NK-92 (cell line): ENCODE data around the gene TRPM2.

ENCODE experiments used
- DNase-seq: peaks from one replicate; lab custom pipeline; 2025; ENCODE audit not compliant: unreplicated experiment; lab: John Stamatoyannopoulos, UW

TRPM2 gene

DNA sequence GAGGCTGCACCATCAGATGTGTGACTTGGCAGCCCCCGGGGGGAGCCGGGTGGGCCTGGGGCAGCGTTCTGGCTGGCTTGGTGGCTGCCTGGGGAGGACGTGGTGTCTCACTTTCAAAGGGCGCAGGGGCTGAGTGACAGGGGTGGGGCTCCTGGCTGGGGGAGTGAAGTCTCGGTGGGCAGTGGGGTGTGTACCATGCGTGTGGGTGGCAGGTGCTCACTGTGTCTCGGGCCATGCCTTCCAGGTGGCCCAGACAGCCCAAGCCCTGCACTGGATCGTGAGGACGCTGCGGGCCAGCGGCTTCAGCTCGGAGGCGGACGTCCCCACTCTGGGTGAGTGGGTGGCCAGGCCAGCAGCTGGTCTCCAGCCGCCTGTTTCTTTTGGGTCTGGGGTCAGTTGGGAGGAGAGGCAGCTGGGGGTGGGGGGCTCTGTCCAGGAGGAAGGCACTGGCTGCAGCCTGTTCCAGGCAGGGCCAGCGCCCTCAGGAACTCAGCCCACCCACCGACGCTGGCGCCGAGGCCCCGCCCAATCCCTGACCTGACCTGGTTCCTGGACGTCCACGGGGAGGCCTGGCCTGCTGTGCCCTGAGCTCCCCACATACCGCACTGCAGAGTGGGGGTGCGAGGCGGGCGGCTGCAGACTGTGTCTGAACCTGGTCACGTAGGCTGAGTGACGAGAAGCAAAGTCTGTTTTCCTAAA lies 71.3 kb downstream of the TRPM2 start:
- no peak for DNase-seq

DNA sequence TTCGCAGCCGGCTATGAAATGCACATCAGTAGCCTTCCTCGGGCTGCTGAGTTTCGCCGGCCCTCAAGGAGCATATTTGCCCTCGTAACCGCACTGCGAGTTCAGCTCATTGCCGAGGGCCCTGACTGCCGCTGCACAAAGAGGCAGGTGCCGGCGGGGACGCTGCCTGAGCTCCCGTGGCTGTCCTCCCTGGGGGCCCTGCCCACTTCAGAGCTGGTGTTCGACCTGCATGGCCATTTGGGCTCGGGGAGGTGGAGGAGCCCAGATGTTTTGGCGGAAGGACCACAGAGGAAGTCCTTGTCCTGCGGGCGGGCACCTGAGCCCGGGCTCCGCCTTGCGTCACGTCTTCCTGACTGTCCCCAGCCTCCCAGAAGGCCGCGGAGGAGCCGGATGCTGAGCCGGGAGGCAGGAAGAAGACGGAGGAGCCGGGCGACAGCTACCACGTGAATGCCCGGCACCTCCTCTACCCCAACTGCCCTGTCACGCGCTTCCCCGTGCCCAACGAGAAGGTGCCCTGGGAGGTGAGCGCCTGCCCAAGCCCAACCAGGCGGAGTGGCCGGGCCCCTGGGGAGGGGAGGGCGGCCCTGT lies 72.0 kb downstream of the TRPM2 start:
- DNase-seq = no peak

GRCh38 chr21:44425895-44426662 lies 72.7 kb downstream of the TRPM2 start:
- no peak for DNase-seq

- DNase-seq = no peak
Observed at GRCh38 chr21:44426663-44427191, 73.3 kb downstream of the TRPM2 start.

DNA sequence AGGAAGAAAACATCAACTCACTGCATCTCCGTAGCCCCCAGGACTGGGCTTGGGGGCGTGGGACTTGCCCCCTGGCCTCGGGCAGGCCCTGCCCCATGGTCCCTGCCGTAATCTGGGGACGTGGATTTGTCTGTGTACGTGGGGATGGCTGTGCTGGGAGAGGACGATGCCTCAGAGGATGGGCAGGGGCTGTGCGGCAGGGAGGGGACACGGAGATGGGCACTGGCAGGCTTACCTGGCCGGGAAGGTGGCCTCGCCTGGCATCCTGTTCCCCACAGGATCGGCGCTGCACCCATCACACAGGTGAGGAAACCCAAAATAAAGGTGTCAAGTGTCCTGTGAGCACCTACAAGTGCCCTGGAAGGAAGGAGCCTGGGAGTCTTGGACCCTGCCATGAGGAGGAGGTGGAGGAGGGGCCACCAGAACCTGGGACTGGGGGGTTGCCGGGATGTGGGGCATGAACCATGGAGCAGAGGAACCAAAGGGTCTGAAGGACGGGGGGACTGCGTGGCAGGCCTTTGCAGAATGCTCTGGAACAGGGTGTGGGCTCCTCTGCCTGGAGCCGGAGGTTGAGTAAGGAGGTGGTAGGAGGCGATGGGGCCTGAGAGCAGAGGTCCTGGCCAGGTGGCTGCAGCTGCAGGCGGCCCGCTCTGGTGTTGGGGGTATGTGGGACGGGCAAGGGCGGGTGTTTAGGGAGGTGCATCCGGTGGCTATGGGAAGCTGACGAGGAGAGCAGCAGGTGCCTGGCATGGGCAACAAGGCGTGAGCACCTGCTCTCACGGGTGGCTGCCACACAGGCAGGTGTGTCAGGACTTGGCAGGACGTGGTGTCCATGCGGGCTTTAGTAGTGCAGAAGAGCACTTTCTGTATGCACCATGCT lies 74.1 kb downstream of the TRPM2 start:
- no peak for DNase-seq

DNA sequence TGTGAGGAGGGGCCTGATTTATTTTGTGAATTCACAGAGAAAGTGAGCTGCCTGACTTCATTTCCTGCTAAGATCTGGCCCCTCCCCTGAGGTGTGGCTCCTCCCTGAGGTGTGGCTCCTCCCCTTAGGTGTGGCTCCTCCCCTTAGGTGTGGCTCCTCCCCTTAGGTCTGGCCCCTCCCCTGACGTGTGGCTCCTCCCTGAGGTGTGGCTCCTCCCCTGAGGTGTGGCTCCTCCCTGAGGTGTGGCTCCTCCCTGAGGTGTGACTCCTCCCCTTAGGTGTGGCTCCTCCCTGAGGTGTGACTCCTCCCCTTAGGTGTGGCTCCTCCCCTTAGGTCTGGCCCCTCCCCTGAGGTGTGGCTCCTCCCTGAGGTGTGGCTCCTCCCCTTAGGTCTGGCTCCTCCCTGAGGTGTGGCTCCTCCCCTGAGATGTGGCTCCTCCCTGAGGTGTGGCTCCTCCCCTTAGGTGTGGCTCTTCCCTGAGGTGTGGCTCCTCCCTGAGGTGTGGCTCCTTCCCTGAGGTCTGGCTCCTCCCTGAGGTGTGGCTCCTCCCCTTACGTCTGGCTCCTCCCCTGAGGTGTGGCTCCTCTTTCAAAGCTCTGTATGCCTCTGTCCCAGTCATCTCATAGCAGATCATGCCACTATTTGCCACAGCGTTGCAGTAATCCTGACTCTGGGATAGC lies 75.0 kb downstream of the TRPM2 start:
- no peak for DNase-seq

DNA sequence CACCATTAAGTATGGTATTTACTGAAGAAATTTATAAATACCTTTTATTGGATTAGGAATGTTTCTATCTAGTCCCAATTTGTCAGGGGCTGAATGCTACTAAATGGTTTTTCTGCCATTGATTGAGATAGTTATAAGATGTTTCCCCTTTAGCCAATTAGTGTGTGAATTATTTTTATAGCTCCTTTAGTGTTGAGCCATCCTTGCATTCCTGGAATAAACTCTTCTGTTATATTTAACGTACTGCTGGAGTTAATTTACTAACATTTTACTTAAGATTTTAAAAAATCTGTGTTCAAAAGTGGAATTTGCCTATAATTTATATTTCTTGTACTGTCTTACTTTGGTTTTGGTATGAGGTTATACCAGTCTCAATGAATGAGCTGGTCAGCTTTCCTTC lies 76.5 kb downstream of the TRPM2 start:
- DNase-seq = no peak

DNA sequence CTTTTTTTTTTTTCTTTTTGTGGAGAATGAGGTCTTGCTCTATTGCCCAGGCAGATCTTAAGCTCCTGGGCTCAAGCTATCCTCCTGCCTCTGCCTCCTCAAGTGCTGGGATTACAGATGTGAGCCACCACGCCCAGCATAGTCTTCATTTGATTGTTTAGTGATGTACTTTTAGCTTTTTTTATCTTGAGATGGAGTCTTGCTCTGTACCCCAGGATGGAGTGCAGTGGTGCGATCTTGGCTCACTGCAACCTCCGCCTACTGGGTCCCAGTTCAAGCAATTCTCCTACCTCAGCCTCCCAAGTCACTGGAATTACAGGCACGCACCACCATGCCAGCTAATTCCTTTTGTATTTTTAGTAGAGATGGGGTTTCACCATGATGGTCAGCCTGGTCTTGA lies 77.9 kb downstream of the TRPM2 start:
- DNase-seq = no peak

GRCh38 chr21:44432841-44433790 lies 79.7 kb downstream of the TRPM2 start:
- DNase-seq = no peak

DNA sequence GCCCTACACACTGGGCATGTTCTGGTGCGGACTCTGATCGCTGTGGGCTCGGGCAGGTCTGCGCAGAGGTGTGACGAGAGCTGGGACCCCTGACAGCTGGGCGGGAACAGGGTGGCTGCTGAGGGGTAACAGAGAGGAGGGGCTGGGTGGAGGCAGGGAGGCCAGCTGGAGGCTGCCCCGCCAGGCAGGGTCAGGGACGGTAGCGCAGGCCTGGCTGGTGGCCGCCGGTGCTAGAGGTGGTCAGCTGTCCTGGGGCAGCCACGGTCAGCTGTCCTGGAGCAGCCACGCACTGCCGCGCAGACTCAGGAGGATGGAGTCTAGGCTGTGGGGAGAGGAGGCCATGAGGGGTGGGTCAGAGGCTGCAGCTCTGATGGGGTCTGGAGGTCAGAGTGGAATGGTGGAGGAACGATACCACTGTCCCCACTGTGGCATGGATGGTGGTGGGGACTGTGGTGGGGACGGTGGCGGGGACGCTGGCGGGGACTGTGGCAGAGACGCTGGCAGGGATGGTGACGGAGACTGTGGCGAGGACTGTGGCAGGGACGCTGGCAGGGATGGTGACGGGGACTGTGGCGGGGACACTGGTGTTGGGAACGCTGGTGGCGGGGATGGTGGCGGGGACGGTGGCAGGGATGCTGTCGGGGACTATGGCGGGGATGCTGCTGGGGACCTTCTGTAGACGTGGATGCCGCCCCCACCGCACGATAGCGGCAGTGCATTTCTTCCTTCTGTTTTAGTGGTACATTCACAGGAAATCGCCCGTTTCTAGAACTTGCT lies 80.6 kb downstream of the TRPM2 start:
- DNase-seq = no peak

DNA sequence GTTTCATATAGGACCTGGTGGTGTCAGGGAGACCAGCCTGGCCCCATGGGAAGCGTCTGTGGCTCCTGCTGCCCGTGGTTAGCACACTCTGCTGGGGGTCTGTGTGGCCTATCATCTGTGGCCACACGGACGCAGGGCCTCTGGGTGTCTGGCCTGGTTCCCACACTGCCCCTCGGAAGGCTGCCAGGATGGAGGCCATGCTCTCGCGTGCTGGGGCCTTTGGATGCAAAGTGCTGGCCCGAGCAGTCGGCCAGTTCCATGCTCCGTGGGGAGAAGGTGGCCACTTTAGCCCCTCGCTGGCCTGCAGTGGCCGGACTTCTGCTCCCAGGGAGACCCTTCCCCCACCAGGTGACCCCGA lies 81.1 kb downstream of the TRPM2 start:
- no peak for DNase-seq

DNA sequence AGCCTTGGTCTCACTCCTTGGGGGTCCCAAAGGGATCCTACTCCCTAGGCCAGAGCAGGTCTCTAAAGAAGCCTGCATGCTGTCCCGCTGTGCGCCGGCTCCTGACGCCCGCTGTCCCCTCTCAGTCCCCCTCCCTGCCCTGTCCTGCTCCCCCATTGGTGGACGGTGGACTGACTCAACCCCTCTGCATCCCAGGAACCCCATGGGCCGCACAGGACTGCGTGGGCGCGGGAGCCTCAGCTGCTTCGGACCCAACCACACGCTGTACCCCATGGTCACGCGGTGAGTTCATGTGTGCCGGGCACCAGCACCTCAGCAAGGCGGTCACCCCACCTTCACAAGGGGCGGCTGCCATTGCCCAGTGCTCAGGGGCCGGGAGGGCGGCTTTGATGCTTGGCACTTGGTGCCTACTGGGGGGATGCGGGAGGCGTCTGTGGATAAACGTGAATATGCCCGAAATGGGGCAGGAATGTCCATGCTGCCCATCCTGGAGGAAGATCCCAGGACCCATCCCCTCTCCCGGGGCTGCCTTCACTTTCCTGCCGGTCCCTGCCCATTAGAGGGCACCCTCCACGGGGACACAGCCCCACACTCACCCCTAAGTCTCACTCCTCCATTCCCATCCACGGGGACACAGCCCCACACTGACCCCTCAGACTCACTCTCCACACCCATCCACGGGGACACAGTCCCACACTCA lies 81.7 kb downstream of the TRPM2 start:
- DNase-seq = no peak

DNA sequence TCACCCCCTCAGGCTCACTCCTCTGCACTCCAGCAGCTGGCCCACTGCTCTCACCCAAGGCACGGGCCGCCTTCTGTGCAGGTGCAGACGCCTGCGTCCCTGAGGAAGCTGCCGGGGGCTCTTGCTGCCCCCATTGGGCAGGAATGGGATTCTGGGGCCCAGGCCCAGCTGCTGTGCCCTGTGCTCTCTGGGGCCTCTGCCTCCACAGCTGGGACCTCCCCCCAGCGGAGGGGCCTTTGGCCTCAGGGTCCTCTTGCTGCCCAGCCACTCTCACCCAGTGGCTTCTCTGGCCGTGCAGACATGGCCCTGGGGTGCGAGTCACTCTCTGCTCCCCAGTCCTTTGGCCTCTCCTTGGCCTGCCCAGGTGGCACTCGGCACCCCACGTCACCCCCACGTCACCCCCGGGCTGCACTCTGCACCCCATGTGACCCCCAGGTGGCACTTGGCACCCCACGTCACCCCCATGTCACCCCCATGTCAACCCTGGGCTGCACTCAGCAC lies 82.7 kb downstream of the TRPM2 start:
- DNase-seq = no peak

DNA sequence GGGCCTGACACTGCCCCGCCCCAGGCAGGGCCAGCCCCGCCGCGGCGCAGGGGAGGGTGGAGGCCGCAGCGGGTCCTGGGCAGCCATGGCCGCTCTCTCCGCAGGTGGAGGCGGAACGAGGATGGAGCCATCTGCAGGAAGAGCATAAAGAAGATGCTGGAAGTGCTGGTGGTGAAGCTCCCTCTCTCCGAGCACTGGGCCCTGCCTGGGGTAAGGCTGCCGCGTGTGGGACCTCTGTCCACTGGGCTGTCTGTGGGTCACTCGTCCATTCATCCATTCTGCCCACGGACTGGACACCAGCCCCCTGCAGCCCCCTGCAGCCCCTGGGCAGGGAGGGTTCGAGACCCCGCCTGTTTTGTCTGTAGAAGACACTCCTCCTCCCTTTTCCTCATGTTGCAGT lies 83.5 kb downstream of the TRPM2 start:
- no peak for DNase-seq

- no peak for DNase-seq
Observed at GRCh38 chr21:44437371-44437695, 83.9 kb downstream of the TRPM2 start.

GRCh38 chr21:44437696-44438431 lies 84.4 kb downstream of the TRPM2 start:
- DNase-seq = no peak

DNA sequence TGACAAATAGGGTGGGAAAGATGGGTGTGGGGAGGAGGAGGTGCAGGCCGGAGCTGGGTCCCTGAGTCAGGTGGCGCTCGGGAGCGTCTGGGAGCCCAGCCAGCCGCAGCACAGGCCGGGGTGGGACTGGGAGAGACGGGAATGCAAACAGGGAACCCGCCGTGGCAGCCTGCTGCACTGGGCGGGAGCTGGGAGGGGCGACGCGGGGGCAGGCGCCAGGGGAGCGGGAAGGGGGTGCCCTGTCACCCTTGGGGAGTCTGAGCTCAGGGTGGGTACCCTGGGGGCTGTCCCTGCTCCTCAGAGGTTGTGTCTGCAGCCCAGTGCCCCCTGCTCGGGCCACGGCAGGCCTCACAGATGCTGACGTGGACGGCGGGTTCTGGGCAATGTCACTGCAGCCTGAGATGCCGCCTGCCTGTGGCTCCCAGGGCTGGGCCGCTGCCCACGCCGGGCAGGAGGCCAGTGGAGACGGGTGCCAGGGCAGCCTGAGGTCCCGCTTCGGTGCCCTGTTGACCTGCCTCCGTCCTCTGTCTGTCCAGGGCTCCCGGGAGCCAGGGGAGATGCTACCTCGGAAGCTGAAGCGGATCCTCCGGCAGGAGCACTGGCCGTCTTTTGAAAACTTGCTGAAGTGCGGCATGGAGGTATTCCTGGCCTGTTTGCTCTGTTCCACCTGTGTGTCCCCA lies 85.2 kb downstream of the TRPM2 start:
- DNase-seq = no peak
